ENCODE measurements around the gene MZF1. TPM values are rescaled to one million over a fixed set of nuclear protein-coding genes. Genes with fewer than 3 reads are reported as not detected.
A peak's percentile ranks its signal among the peaks of the same experiment; 100 is the strongest.

MZF1 gene
- total RNA-seq, 1 experiment from 2014 or later, result 4.6 TPM

DNA sequence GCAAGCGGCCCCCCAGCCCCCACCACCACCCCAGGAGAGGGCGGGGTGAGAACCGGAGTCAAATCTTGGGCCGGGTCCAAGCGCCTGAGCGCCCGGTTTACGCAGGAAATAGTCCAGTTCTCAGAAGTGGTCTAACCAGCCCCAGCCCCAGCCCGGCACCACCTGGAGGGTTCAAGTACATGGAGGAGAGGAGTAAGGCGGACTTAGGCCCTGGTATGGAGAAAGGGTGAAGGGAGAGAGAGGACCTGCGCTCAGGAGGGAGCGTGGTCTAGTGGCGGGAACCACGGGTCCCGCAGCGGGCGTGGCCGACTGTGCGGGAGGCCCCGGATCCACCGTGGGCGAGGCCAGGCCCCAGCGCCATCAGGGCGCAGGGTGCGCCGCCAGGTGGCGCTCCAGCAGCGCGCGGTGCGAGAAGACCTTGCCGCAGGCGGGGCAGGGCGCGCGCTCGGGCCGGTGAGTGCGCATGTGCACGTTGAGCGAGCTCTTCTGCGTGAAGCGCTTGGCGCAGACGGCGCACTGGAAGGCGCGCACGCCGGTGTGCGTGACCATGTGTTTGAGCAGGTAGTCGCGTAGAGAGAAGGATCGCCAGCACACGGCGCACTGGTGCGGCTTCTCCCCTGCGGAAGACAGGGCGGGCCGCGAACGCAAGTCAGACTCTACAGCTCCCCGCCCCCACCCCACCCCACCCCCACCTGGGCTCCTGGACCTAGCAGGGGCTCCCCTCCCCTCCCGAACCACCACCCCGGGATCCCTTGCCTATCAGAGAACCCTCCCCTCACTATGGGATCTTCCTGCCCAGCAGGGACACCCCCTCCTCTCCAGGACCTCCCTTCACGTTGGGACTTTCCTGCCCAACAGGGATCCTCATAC is 59.2 kb downstream of the MZF1 start:
- peak; percentile 77 for DNase-seq (ENCODE audit: low read depth)

DNA sequence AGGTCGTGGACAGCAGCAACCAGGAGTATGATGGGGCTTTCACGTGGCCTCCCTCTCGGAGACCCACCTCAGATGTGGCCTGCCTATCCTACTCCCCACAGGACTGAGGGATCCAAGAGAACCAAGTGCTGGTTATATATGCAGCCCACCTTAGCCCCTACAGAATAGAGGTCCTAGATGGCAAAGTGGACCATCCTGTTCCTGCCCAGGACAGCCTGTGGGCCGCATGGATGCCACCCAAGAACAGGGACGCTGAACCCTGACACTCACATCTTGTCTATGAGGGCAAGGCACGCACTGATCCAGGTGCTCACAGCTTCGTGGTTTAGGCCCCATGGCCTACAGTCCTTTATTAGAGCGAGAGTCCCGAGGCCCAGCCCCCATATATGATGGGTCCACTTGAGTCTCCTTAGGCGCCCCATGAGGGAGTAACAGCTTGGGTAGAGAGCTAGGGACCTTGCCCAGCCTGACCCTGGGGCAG is 59.9 kb downstream of the MZF1 start:
- DNase-seq (ENCODE audit: low read depth), result no peak

Other genes starting within 250 kb of the MZF1 start
- 2.1 TPM in 2 replicates for gene ZSCAN22, start 246.3 kb downstream of the MZF1 start, total RNA-seq (2014; rRNA removed; shearing (Covaris generic))
- 28.5 and 38.4 TPM in 2 replicates for gene A1BG, start 219.8 kb downstream of the MZF1 start, total RNA-seq (2014; rRNA removed; shearing (Covaris generic))
- gene ZNF497, start 210.6 kb downstream of the MZF1 start, total RNA-seq (2014; rRNA removed; shearing (Covaris generic)), result 1.5 and 2.7 TPM in 2 replicates
- gene ZNF837, start 192.3 kb downstream of the MZF1 start, total RNA-seq (2014; rRNA removed; shearing (Covaris generic)), result 4.2 and 5.0 TPM in 2 replicates
- gene RPS5, start 186.1 kb downstream of the MZF1 start, total RNA-seq (2014; rRNA removed; shearing (Covaris generic)), result 3,633 and 5,016 TPM in 2 replicates
- not detected in 2 replicates for gene RNF225, start 177.7 kb downstream of the MZF1 start, total RNA-seq (2014; rRNA removed; shearing (Covaris generic))
- gene ZNF584, start 164.7 kb downstream of the MZF1 start, total RNA-seq (2014; rRNA removed; shearing (Covaris generic)), result 12.1 and 20.5 TPM in 2 replicates
- gene ZNF132, start 133.2 kb downstream of the MZF1 start, total RNA-seq (2014; rRNA removed; shearing (Covaris generic)), result 0.95 and 3.0 TPM in 2 replicates
- gene ZNF324B, start 121.7 kb downstream of the MZF1 start, total RNA-seq (2014; rRNA removed; shearing (Covaris generic)), result 9.0 and 13.5 TPM in 2 replicates
- gene ZNF324, start 106.3 kb downstream of the MZF1 start, total RNA-seq (2014; rRNA removed; shearing (Covaris generic)), result 8.5 and 9.9 TPM in 2 replicates
- gene ZNF446, start 97.0 kb downstream of the MZF1 start, total RNA-seq (2014; rRNA removed; shearing (Covaris generic)), result 8.3 and 16.4 TPM in 2 replicates
- gene SLC27A5, start 61.3 kb downstream of the MZF1 start, total RNA-seq (2014; rRNA removed; shearing (Covaris generic)), result 1.6 and 3.4 TPM in 2 replicates
- gene ZBTB45, start 53.5 kb downstream of the MZF1 start, total RNA-seq (2014; rRNA removed; shearing (Covaris generic)), result 4.8 and 4.9 TPM in 2 replicates
- gene TRIM28, start 29.3 kb downstream of the MZF1 start, total RNA-seq (2014; rRNA removed; shearing (Covaris generic)), result 575 and 591 TPM in 2 replicates
- gene CHMP2A, start 18.2 kb downstream of the MZF1 start, total RNA-seq (2014; rRNA removed; shearing (Covaris generic)), result 103 and 127 TPM in 2 replicates
- 123 and 129 TPM in 2 replicates for gene UBE2M, start 14.7 kb downstream of the MZF1 start, total RNA-seq (2014; rRNA removed; shearing (Covaris generic))

All from Daoy (cell line).